Endodermal cell (in vitro differentiated cells): ENCODE results near the gene NEK6. TPM values are rescaled to one million over a fixed set of nuclear protein-coding genes. Genes with fewer than 3 reads are reported as not detected.

Experiments
- DNase-seq: peaks from one replicate; pipeline ENCODE4 v3.0.0-alpha.2; 2017
- H3K27ac ChIP-seq: 2 replicates; pipeline ENCODE4 v1.5.1; 2013; ENCODE audit warnings: mild to moderate bottlenecking, low read depth, low read length, moderate library complexity
- H3K27me3 ChIP-seq: 2 replicates; pipeline ENCODE4 v1.6.1; 2013; ENCODE audit warnings: mild to moderate bottlenecking, low read length, moderate library complexity; ENCODE audit not compliant: insufficient read depth, control insufficient read depth, poor library complexity, severe bottlenecking
- H3K36me3 ChIP-seq: 2 replicates; pipeline ENCODE4 v1.7.0; 2013; ENCODE audit warnings: mild to moderate bottlenecking, low read length, moderate library complexity; ENCODE audit not compliant: control insufficient read depth, insufficient read depth
- H3K4me1 ChIP-seq: one replicate; pipeline ENCODE4 v1.7.0; 2013; ENCODE audit warnings: low read length; ENCODE audit not compliant: control insufficient read depth, insufficient read depth
- H3K4me3 ChIP-seq: 2 replicates; pipeline ENCODE4 v1.5.1; 2013; ENCODE audit warnings: mild to moderate bottlenecking, low read length, moderate library complexity
- H3K9ac ChIP-seq: 2 replicates; pipeline ENCODE4 v1.6.1; 2013; ENCODE audit warnings: mild to moderate bottlenecking, low read length, moderate library complexity; ENCODE audit not compliant: poor library complexity, severe bottlenecking; ENCODE audit errors: extremely low read depth
- H3K9me3 ChIP-seq: 2 replicates; pipeline ENCODE4 v1.6.1; 2013; ENCODE audit warnings: mild to moderate bottlenecking, low read length, moderate library complexity; ENCODE audit not compliant: control insufficient read depth
- H3K27ac Mint-ChIP-seq: 2 replicates; pipeline ENCODE4 v1.8.0; 2020; ENCODE audit warnings: mixed read lengths
- H3K27me3 Mint-ChIP-seq: 2 replicates; pipeline ENCODE4 v1.8.0; 2021; ENCODE audit warnings: mild to moderate bottlenecking, mixed read lengths; ENCODE audit not compliant: insufficient read depth
- H3K36me3 Mint-ChIP-seq: 2 replicates; pipeline ENCODE4 v1.8.0; 2020; ENCODE audit warnings: low read depth, mixed read lengths
- H3K4me1 Mint-ChIP-seq: 2 replicates; pipeline ENCODE4 v1.8.0; 2020; ENCODE audit warnings: mixed read lengths
- H3K4me3 Mint-ChIP-seq: 2 replicates; pipeline ENCODE4 v1.8.0; 2020; ENCODE audit warnings: mild to moderate bottlenecking, moderate library complexity, mixed read lengths
- H3K9me3 Mint-ChIP-seq: 2 replicates; pipeline ENCODE4 v1.8.0; 2020; ENCODE audit warnings: mild to moderate bottlenecking, mixed read lengths
- CTCF ChIP-seq: fragments of 200-600 bp; sonication (generic); conservative IDR thresholded peaks from 2 replicates; pipeline ENCODE4 v1.5.0; 2021; ENCODE audit warnings: antibody characterized with exemption, mild to moderate bottlenecking
- WGBS, 2 experiments: methylation state at CpG; one replicate each; pipeline versions ENCODE4 v1.1.5 to v1.1.7; 2013; ENCODE audit warnings: missing lambda C conversion rate in 2 of 2, mixed read lengths in 1 of 2; ENCODE audit not compliant: insufficient coverage in 1 of 2, insufficient read length in 1 of 2; 5-methylcytosine and 5-hydroxymethylcytosine counted together
- total RNA-seq, 2 donors: library from RNA; stranded (reverse); fragmentation: NEBNext Ultra II Directional in 1 of 2; extraction: Animal tissue kit (Norgen Biotek cat#: 25700) in 1 of 2; gene quantifications; 2 replicates in 1 of 2; 3 replicates in 1 of 2; pipeline ENCODE4 v1.2.1, GENCODE V29; 2021

Gene NEK6
- total RNA-seq, 2 donors from 2014 or later: 17.1 to 32.5 TPM

- no peaks in the 10 kb centered on the region for H3K4me1 ChIP-seq
- H3K27ac Mint-ChIP-seq: no peak overlapping the region
- no peaks in the 10 kb centered on the region for H3K9me3 ChIP-seq
- H3K4me3 Mint-ChIP-seq: no peak overlapping the region
- no peaks in the 10 kb centered on the region for H3K27me3 Mint-ChIP-seq
- H3K36me3 Mint-ChIP-seq: no peaks in the 10 kb centered on the region
- H3K36me3 ChIP-seq: no peaks in the 10 kb centered on the region
- WGBS, 2 experiments: 96% methylated on average over 9 to 14 of the region's 14 CpGs
- peaks cover 1% of the 10 kb centered on the region for H3K4me1 Mint-ChIP-seq
- H3K27ac ChIP-seq: no peak overlapping the region
- no peaks in the 10 kb centered on the region for H3K9me3 Mint-ChIP-seq
- no peak overlapping the region for H3K4me3 ChIP-seq
- H3K9ac ChIP-seq: no peak overlapping the region
- H3K27me3 ChIP-seq: no peaks in the 10 kb centered on the region
- no peak for TF ChIP-seq CTCF
- DNase-seq: no peak
Measured at GRCh38 chr9:124303762-124304161, 46.0 kb downstream of the NEK6 start.

- H3K9me3 Mint-ChIP-seq: no peaks in the 10 kb centered on the region
- H3K36me3 ChIP-seq: no peaks in the 10 kb centered on the region
- H3K4me1 Mint-ChIP-seq: peaks cover 1% of the 10 kb centered on the region
- no peaks in the 10 kb centered on the region for H3K4me1 ChIP-seq
- H3K9me3 ChIP-seq: no peaks in the 10 kb centered on the region
- no peak overlapping the region for H3K27ac Mint-ChIP-seq
- H3K27me3 Mint-ChIP-seq: no peaks in the 10 kb centered on the region
- TF ChIP-seq CTCF: no peak
- H3K4me3 ChIP-seq: no peak overlapping the region
- DNase-seq: no peak
- 93 to 100% methylated on average over 3 to 8 of the region's 8 CpGs for WGBS, 2 experiments
- no peak overlapping the region for H3K9ac ChIP-seq
- H3K27ac ChIP-seq: no peak overlapping the region
- no peaks in the 10 kb centered on the region for H3K36me3 Mint-ChIP-seq
- H3K4me3 Mint-ChIP-seq: no peak overlapping the region
- no peaks in the 10 kb centered on the region for H3K27me3 ChIP-seq
Measured at GRCh38 chr9:124304285-124304684, 46.5 kb downstream of the NEK6 start.

DNA sequence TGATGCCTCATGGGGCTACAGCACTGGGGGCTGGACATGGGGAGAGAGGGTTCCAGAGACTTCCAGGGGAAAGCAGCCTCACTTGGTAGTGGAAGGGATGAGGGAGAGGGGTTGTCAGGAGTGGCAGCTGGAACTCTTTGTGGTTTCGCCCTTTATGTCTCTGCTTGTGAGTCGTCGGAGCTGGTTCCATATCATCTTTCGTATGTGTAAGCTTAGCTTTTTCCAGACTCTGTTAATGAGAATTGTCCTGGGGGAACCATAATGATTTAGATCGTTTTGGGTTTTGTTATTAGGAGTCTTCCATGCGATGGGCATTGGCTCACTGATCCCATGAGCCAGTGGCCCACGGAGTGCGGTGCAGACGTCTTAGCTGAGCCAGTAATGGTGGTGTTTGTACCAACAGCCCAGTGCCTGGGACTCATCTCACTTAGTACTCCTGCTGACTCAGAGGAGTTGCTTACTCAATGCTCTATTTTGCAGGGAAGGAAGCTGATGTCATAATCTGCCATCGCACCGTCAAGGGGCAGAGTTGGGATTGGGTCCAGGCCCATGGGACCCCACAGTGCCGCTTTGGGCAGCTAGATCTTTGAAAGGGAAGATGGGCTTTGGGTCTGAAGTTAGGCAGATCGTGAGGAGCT is 48.5 kb downstream of the NEK6 start:
- H3K27me3 ChIP-seq: no peaks in the 10 kb centered on the region
- Mint-ChIP-seq H3K9me3 (no peaks in the 10 kb centered on the region), H3K27me3 (no peaks in the 10 kb centered on the region), H3K4me1 (no peaks in the 10 kb centered on the region), H3K27ac (no peak overlapping the region), H3K36me3 (no peaks in the 10 kb centered on the region), H3K4me3 (no peak overlapping the region)
- no peaks in the 10 kb centered on the region for H3K36me3 ChIP-seq
- no peak overlapping the region for H3K27ac ChIP-seq
- no peak for DNase-seq
- WGBS, 2 experiments: 92 to 94% methylated on average over 7 to 13 of the region's 13 CpGs
- no peaks in the 10 kb centered on the region for H3K9me3 ChIP-seq
- H3K9ac ChIP-seq: no peak overlapping the region
- no peak for TF ChIP-seq CTCF
- no peaks in the 10 kb centered on the region for H3K4me1 ChIP-seq
- no peak overlapping the region for H3K4me3 ChIP-seq
